HG02571 (cell line): Measurements from ENCODE around the gene C2orf42.
"Not testable (repeated sequence)": the region's sequence is repeated elsewhere in the genome, so short reads cannot be mapped to it uniquely, and the experiment has no call there.

ENCODE experiments used
- ATAC-seq: cut with Tn5 transposase; IDR thresholded peaks from one replicate; pipeline ENCODE4 v1.9.1; 2021; ENCODE audit warnings: mild to moderate bottlenecking, moderate library complexity; ENCODE audit not compliant: unreplicated experiment

The C2orf42 gene

GRCh38 chr2:70110397-70110796, 80.4 kb downstream of the C2orf42 start:
- not testable (repeated sequence) for ATAC-seq

- ATAC-seq: not testable (repeated sequence)
Measured at GRCh38 chr2:70106138-70106537, 84.7 kb downstream of the C2orf42 start.

- no peak for ATAC-seq
Measured at GRCh38 chr2:70104231-70105111, 86.3 kb downstream of the C2orf42 start.

GRCh38 chr2:70103531-70104061, 87.2 kb downstream of the C2orf42 start:
- no peak for ATAC-seq

GRCh38 chr2:70102323-70102905, 88.4 kb downstream of the C2orf42 start:
- ATAC-seq: not testable (repeated sequence)

- ATAC-seq: not testable (repeated sequence)
Measured at GRCh38 chr2:70101686-70102085, 89.1 kb downstream of the C2orf42 start.

- ATAC-seq: no peak
Measured at GRCh38 chr2:70101174-70101573, 89.6 kb downstream of the C2orf42 start.
